Measurements from ENCODE around the gene HS3ST3A1. TPM values are rescaled to one million over a fixed set of nuclear protein-coding genes. Genes with fewer than 3 reads are reported as not detected.

HS3ST3A1 gene
- polyA plus RNA-seq, 6 donors from 2014 or later: 0.21 TPM; not detected in 5

DNA sequence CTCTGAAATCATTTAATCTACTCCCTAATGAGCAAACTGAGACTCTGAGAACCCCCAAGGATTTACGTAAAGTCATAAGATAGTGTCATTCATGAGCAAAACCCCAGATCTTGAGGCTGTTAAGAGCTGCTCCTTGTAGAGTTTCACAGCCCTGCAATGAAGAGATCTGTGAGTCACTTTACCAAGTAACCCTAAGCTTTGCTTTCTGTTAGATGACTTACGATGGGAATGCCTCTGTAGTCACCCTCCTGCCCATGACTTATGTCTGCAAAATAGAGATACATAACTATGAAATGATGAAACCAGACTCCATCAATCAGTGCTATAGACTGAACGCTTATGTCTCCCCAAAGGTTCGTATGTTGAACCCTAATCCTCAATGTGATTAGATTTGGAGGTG lies 117.7 kb downstream of the HS3ST3A1 start:
- ATAC-seq (ENCODE audit: low read depth in 2 of 2) (no peak), DNase-seq (no peak)
- no peak overlapping the region for H3K4me3 Mint-ChIP-seq
- H3K9me3 Mint-ChIP-seq: peaks cover 6 to 26% (median 22%) of the 10 kb centered on the region in 7 donors
- peaks cover 0 to 8% (median 4%) of the 10 kb centered on the region in 3 donors for H3K27me3 Mint-ChIP-seq
- H3K36me3 Mint-ChIP-seq: peaks cover 0 to 10% of the 10 kb centered on the region in 2 donors
- no peak overlapping the region for H3K27ac Mint-ChIP-seq
- H3K4me1 Mint-ChIP-seq: no peaks in the 10 kb centered on the region

DNA sequence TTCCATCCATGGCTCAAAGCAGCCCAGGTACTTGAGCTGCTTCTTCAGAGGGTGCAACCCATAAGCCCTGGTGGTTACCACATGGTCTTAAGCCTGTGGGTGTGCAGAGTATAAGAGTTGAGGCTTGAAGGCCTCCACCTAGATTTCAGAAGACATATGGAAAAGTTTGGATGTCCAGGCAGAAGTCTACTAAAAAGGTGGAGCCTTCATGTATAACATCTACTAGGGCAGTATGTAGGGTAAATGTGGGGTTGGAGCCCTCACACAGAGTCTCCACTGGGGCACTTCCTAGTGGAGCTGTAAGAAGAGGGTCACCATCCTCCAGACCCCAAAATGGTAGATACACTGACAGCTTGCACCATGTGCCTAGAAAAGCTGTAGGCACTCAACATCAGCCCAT lies 120.9 kb downstream of the HS3ST3A1 start:
- Mint-ChIP-seq H3K4me3 (no peak overlapping the region), H3K9me3 (peaks cover 8 to 34% (median 22%) of the 10 kb centered on the region in 7 donors), H3K27ac (no peak overlapping the region), H3K4me1 (no peaks in the 10 kb centered on the region), H3K36me3 (peaks cover 0 to 10% of the 10 kb centered on the region in 2 donors), H3K27me3 (peaks cover 0 to 9% (median 0%) of the 10 kb centered on the region in 3 donors)
- ATAC-seq (ENCODE audit: low read depth in 2 of 2): no peak
- no peak for DNase-seq

DNA sequence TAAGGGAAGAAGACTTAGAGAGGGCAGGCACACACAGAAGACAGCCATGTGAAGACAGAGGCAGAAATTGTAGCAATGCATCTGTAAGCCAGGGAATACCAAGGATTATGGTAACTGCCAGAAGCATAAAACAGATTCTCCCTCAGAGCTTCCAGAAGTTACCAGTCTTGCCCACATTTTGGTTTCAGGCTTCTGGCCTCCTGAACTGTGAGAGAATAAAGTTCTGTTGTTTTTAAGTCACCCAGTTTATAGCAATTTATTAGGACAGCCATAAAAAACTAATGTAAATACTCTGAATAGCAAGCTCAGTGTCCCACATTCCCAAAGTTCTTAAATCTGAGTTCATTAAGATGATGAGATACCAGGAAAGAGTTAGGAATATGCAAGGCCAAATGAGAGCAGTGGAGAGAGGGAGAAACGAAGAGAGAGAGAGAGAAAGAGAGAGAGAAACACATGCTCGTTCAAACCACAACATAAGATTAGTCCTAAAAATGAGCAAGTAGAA lies 123.4 kb downstream of the HS3ST3A1 start:
- Mint-ChIP-seq H3K4me3 (no peak overlapping the region), H3K27ac (no peak overlapping the region), H3K9me3 (peaks cover 8 to 34% (median 20%) of the 10 kb centered on the region in 7 donors), H3K4me1 (no peaks in the 10 kb centered on the region), H3K27me3 (peaks cover 0 to 6% (median 4%) of the 10 kb centered on the region in 3 donors), H3K36me3 (peaks cover 0 to 10% of the 10 kb centered on the region in 2 donors)
- ATAC-seq (ENCODE audit: low read depth in 2 of 2) (no peak), DNase-seq (no peak)

DNA sequence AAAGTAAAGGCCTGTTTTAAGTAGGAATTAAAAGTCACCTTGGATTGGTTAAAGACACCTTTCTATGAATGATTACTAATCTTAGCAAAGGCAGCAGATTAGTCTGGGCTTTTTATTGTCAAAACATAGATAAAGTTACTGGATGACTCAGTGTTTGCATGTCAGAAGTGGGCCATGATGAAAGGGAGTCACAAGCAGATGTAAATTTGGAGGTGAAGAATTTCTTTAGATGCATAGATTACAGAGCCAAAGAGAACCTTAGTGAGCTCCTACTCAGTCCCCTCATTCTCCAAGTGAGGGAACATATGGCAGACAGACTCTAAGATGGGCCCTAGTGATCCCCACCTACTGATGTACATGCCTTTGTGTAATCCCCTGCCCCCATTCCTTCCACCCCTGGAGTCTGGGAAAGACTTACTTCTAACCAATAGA lies 124.5 kb downstream of the HS3ST3A1 start:
- Mint-ChIP-seq H3K4me1 (no peaks in the 10 kb centered on the region), H3K36me3 (peaks cover 0 to 10% of the 10 kb centered on the region in 2 donors), H3K27ac (no peak overlapping the region), H3K4me3 (no peak overlapping the region), H3K9me3 (peaks cover 8 to 34% (median 20%) of the 10 kb centered on the region in 7 donors), H3K27me3 (peaks cover 0 to 6% (median 4%) of the 10 kb centered on the region in 3 donors)
- DNase-seq (no peak), ATAC-seq (ENCODE audit: low read depth in 2 of 2) (no peak)

DNA sequence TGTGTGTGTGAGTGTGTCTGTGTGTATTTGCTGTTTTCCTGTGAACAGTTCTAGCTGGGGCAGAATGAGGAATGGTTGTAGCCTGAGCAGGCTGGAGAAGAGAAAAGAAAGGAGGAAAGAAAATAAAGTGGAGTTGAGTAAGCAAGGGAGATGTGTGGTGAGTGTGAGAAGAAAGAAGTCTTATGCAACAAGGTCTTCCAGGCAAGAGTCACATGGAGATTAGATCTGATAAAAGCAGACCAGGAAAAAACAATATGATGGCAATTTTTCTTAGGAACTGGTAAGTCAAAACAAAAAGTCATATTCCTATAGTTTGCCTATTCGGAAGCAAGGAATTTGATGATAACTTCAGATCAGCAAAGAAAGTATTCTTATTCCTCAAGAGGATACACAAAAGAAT lies 125.0 kb downstream of the HS3ST3A1 start:
- H3K36me3 Mint-ChIP-seq: peaks cover 0 to 10% of the 10 kb centered on the region in 2 donors
- ATAC-seq (ENCODE audit: low read depth in 2 of 2): no peak

DNA sequence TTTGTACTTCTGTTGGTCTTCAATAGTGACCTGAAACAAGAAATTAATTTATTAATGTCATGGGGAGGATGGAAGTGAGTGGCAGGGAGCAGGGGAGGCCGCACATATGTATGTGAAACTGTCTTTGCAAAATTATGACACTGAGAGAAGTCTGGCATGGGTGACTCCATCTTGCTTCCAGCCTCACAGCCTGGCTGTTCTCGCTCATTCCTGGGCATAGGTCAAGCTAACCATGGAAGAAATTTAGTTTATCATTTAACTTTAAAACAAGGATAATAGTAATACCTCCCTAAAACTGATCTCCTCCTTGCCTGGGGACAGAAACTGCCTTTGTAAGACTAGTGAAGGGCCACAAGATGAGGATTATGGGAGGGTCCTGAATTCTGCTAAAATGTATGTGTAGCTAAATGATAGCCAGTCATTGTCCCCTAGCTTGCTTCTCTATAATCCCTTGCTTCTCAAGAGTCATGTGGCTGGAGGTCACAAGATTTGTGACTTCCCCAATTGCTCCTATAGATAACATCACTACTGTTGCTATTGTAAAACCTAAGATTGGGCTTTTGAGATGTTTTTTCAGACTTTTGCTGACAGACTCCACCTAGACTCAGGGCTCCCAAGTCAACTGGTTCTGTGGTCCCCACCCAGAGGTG lies 126.0 kb downstream of the HS3ST3A1 start:
- Mint-ChIP-seq H3K27ac (no peak overlapping the region), H3K27me3 (peaks cover 0 to 9% (median 6%) of the 10 kb centered on the region in 3 donors), H3K36me3 (peaks cover 0 to 9% of the 10 kb centered on the region in 2 donors), H3K4me1 (no peaks in the 10 kb centered on the region), H3K9me3 (peaks cover 7 to 24% (median 12%) of the 10 kb centered on the region in 7 donors), H3K4me3 (no peak overlapping the region)
- no peak for ATAC-seq (ENCODE audit: low read depth in 2 of 2)
- DNase-seq: no peak

More for the DNA sequence above, 125.0 kb downstream of the HS3ST3A1 start:
- Mint-ChIP-seq H3K4me1 (no peaks in the 10 kb centered on the region), H3K4me3 (no peak overlapping the region), H3K9me3 (peaks cover 7 to 30% (median 18%) of the 10 kb centered on the region in 7 donors), H3K27ac (no peak overlapping the region), H3K27me3 (peaks cover 0 to 6% (median 6%) of the 10 kb centered on the region in 3 donors)
- DNase-seq: no peak

DNA sequence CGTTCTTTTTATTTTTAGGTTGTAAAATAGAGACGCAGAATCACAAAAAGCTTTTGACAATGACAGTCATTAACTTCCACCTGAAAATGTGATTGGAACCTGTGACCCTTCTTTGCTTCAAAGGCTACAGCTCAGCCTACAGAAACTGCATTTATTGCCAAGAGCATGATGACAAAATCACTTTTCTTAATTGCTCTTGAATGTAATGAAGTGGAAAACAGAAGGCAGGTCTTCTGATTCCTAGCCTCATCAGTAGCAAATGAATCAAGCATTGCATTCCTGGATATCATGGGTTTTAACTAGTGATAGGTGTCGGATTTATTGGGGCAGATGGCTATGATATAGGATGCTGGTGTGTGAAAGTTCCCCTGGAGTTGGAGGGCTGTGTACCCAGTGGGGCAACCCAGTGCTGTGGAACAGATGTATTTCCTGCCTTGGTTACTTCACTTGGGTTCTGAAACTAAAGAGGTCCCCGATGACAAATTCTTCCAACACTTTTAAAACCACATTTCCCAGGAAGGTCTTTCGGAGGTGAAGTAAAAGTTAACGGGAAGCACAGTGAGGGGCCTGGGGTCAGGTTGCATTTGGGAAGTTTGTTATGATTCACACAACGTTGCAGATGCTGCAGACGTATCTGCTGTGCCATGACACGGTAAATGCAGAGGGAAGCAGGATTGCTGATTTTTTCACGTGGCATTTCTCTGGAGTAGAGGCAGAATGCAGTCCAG lies 127.5 kb downstream of the HS3ST3A1 start:
- H3K36me3 Mint-ChIP-seq: no peaks in the 10 kb centered on the region
- no peak overlapping the region for H3K4me3 Mint-ChIP-seq
- ATAC-seq (ENCODE audit: low read depth in 2 of 2) (no peak), DNase-seq (no peak)
- H3K9me3 Mint-ChIP-seq: peaks cover 0 to 10% (median 3%) of the 10 kb centered on the region in 7 donors
- no peak overlapping the region for H3K27ac Mint-ChIP-seq
- no peaks in the 10 kb centered on the region for H3K4me1 Mint-ChIP-seq
- H3K27me3 Mint-ChIP-seq: peaks cover 0 to 9% (median 6%) of the 10 kb centered on the region in 3 donors

DNA sequence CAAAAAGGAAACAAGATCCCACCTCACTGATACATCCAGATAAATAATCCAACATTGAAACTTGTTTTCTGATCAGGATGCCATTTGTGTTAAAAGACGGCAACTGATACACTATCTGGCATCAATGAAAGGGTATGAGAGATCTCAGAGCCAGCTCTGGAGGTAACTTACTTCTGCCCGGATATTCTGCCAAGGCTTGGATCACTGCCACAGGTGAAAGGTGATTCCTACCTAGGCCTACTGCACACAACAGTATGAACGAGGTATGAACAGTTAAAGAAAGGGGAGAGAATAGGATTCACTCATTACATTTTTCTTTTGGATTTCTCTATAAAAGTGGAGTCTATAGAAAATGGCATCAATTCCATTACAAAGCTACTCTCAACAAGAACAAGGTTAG lies 136.1 kb downstream of the HS3ST3A1 start:
- DNase-seq (no peak), ATAC-seq (ENCODE audit: low read depth in 2 of 2) (no peak)
- H3K9me3 Mint-ChIP-seq: peaks cover 0 to 5% (median 0%) of the 10 kb centered on the region in 7 donors
- no peak overlapping the region for H3K4me3 Mint-ChIP-seq
- H3K4me1 Mint-ChIP-seq: no peaks in the 10 kb centered on the region
- H3K27ac Mint-ChIP-seq: no peak overlapping the region
- no peaks in the 10 kb centered on the region for H3K27me3 Mint-ChIP-seq
- no peaks in the 10 kb centered on the region for H3K36me3 Mint-ChIP-seq

DNA sequence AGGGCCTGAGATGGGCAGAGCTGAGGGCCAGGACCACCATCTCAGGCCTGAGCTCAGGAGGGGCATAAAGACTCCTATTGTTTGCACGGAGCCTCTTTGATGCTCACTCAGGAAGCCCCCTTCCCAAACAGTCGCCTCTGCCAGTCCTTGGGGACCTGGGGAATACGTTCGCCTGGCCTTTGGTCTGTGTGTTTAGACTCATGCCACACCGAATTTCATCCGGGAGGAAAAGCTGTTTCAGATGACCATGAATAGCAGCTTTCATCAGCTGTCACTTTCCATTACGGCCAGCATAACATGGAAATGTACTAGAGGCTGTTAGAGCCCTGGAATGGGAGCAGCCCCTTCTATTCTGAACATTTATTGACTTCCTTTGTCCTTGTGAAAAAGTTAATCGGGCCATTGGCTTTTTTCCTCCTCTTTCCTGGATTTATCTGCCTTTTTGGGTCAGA lies 139.0 kb downstream of the HS3ST3A1 start:
- DNase-seq: no peak
- H3K9me3 Mint-ChIP-seq: peaks cover 0 to 5% (median 0%) of the 10 kb centered on the region in 7 donors
- H3K4me1 Mint-ChIP-seq: no peaks in the 10 kb centered on the region
- no peaks in the 10 kb centered on the region for H3K36me3 Mint-ChIP-seq
- H3K4me3 Mint-ChIP-seq: no peak overlapping the region
- peaks cover 5 to 8% (median 5%) of the 10 kb centered on the region in 3 donors for H3K27me3 Mint-ChIP-seq
- H3K27ac Mint-ChIP-seq: no peak overlapping the region
- ATAC-seq (ENCODE audit: low read depth in 2 of 2): no peak

DNA sequence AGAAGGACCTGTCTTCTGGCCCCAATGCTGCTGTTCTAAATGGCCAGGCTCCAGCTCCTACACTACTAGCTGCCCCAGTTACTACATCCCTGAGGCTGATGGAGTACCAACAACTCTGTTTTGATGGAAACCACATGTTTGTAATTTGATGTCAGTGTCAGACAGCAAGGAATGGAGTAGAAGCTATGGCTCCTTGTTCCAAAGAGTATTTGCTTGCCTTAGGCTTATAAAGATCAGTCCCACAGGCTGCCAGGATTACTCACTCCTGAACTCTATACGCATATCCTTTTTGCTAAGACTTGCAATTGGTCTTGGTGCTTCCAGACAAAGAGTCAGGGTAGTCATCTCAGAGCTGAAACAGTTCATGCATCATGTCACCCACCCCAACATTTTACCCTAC lies 139.6 kb downstream of the HS3ST3A1 start:
- DNase-seq: no peak
- no peaks in the 10 kb centered on the region for H3K4me1 Mint-ChIP-seq
- no peaks in the 10 kb centered on the region for H3K36me3 Mint-ChIP-seq
- peaks cover 0 to 5% (median 0%) of the 10 kb centered on the region in 7 donors for H3K9me3 Mint-ChIP-seq
- no peak for ATAC-seq (ENCODE audit: low read depth in 2 of 2)
- peaks cover 5 to 8% (median 5%) of the 10 kb centered on the region in 3 donors for H3K27me3 Mint-ChIP-seq
- H3K4me3 Mint-ChIP-seq: no peak overlapping the region
- no peak overlapping the region for H3K27ac Mint-ChIP-seq

DNA sequence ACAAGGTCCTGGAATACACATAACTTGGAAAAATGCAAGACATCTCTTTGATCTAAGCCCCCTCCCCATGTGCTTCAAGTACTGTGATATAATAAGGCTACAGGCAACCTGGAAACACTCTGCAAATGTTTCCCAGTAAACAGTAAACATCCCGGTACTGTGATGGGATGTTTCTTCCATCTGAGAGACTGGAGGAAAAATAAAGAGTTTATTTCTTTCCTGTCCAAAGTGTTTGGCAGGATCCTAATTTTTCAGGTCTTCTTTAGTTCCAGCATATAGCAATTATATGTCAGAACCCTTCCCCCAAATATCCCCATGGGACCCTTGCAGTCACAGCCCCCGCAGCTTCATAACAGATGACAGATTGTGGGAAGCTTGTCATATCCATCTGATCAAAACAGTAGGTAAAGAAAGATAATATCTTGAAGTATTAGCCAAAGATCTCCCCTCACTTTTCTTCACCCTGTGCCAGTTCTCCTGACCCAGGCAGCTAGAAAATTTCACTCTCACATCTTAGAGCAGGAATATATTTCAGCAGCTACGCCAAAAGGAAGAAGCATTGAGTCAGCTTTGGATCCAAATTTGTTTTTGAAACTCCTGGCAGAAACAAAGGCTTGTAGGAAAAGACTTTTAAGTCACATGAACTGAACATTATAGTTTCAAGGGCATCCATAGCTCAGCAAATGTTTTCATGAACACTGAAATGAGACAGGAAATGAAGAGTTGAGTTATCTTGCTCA lies 141.3 kb downstream of the HS3ST3A1 start:
- DNase-seq: no peak

DNA sequence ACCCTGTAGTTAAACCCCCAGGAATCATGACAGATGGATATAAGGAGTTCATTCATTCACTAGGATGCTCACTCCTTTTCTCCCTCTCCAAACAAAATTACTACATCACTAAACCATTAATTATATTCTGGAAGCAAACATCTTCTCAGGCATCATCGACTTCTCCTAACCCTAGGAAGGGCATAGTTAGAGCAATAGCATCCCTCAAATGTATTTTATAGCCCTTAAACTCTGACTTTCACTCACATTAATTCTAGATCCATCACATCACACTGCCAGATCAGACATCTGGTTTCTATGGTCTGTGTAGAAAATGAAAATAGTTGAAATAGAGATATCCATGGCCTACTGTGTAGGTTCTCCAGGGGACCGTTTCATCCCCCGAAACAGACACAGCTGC lies 143.9 kb downstream of the HS3ST3A1 start:
- no peak for DNase-seq
- H3K27me3 Mint-ChIP-seq: peaks cover 5 to 8% (median 5%) of the 10 kb centered on the region in 3 donors
- no peak overlapping the region for H3K27ac Mint-ChIP-seq
- no peaks in the 10 kb centered on the region for H3K4me1 Mint-ChIP-seq
- H3K36me3 Mint-ChIP-seq: no peaks in the 10 kb centered on the region
- no peak overlapping the region for H3K4me3 Mint-ChIP-seq
- H3K9me3 Mint-ChIP-seq: peaks cover 0 to 9% (median 0%) of the 10 kb centered on the region in 7 donors
- no peak for ATAC-seq (ENCODE audit: low read depth in 2 of 2)

More for the DNA sequence above, 141.3 kb downstream of the HS3ST3A1 start:
- H3K9me3 Mint-ChIP-seq: no peaks in the 10 kb centered on the region
- H3K27ac Mint-ChIP-seq: no peak overlapping the region
- H3K27me3 Mint-ChIP-seq: peaks cover 5 to 8% (median 5%) of the 10 kb centered on the region in 3 donors
- no peak overlapping the region for H3K4me3 Mint-ChIP-seq
- ATAC-seq (ENCODE audit: low read depth in 2 of 2): no peak
- H3K36me3 Mint-ChIP-seq: no peaks in the 10 kb centered on the region
- H3K4me1 Mint-ChIP-seq: no peaks in the 10 kb centered on the region
